Activated T-cell treated with anti-CD3 and anti-CD28 coated beads for 24 hours (primary cell): ENCODE data around the gene TSEN54.

Source experiments
- DNase-seq: peaks from one replicate; pipeline ENCODE4 v3.0.0-alpha.2; 2020; ENCODE audit warnings: low read depth

The TSEN54 gene

GRCh38 chr17:75488693-75489510 is 27.4 kb upstream of the TSEN54 start:
- no peak for DNase-seq

- no peak for DNase-seq
Observed at GRCh38 chr17:75489511-75489955, 26.8 kb upstream of the TSEN54 start.

GRCh38 chr17:75490173-75490743 is 26.1 kb upstream of the TSEN54 start:
- DNase-seq, result no peak

- DNase-seq, result no peak
Observed at GRCh38 chr17:75490953-75491649, 25.2 kb upstream of the TSEN54 start.

GRCh38 chr17:75491680-75492079 is 24.6 kb upstream of the TSEN54 start:
- DNase-seq, result no peak

GRCh38 chr17:75492555-75493168 is 23.7 kb upstream of the TSEN54 start:
- no peak for DNase-seq

- DNase-seq, result no peak
Observed at GRCh38 chr17:75493476-75494129, 22.7 kb upstream of the TSEN54 start.

GRCh38 chr17:75494326-75494877 is 21.9 kb upstream of the TSEN54 start:
- no peak for DNase-seq

GRCh38 chr17:75496005-75496404 is 20.3 kb upstream of the TSEN54 start:
- no peak for DNase-seq

GRCh38 chr17:75498039-75498725 is 18.1 kb upstream of the TSEN54 start:
- no peak for DNase-seq

GRCh38 chr17:75498726-75499213 is 17.6 kb upstream of the TSEN54 start:
- DNase-seq, result no peak

- DNase-seq, result no peak
Observed at GRCh38 chr17:75499313-75500022, 16.9 kb upstream of the TSEN54 start.

- DNase-seq, result no peak
Observed at GRCh38 chr17:75500419-75501216, 15.7 kb upstream of the TSEN54 start.

GRCh38 chr17:75501378-75502071 is 14.8 kb upstream of the TSEN54 start:
- DNase-seq, result no peak

GRCh38 chr17:75502072-75502720 is 14.1 kb upstream of the TSEN54 start:
- DNase-seq, result no peak

- no peak for DNase-seq
Observed at GRCh38 chr17:75502721-75503329, 13.5 kb upstream of the TSEN54 start.

- DNase-seq, result no peak
Observed at GRCh38 chr17:75503337-75503950, 12.9 kb upstream of the TSEN54 start.
